H1 (cell line): ENCODE results near the gene CMSS1. TPM values are rescaled to one million over a fixed set of nuclear protein-coding genes. Genes with fewer than 3 reads are reported as not detected.

Experiments
- CTCF ChIA-PET: fragments of 300-600 bp; sonication (Branson Sonifier 250); formaldehyde crosslinking; loops from one replicate; lab custom pipeline; 2021; ENCODE audit not compliant: partially characterized antibody; lab: Charles Lee
- POLR2A ChIA-PET: fragments of 300-600 bp; sonication (Branson Sonifier 250); formaldehyde crosslinking; loops from one replicate; lab custom pipeline; 2021; ENCODE audit warnings: inconsistent platforms; ENCODE audit not compliant: partially characterized antibody; lab: Charles Lee
- DNase-seq, 2 experiments: peaks; one replicate each; pipeline versions ENCODE4 v3.0.0 to v3.0.0-alpha.2; 2010 to 2022; ENCODE audit warnings: low spot score in 2 of 2, low read depth in 1 of 2, mixed read lengths in 1 of 2
- FAIRE-seq: peaks from 2 replicates; lab custom pipeline; 2011; peaks lifted over from hg19 to GRCh38; lab: Jason Lieb, UNC
- H2AFZ ChIP-seq: 2 replicates; pipeline ENCODE4 v1.8.1; 2012; ENCODE audit warnings: low read length, inconsistent platforms
- H2AK5ac ChIP-seq: 2 replicates; pipeline ENCODE4 v1.6.1; 2013; ENCODE audit warnings: low read depth, low read length
- H2BK120ac ChIP-seq: replicated peaks from 2 replicates; pipeline ENCODE3; 2013; ENCODE audit warnings: low read depth, low read length, inconsistent platforms
- H2BK12ac ChIP-seq: 2 replicates; pipeline ENCODE4 v1.6.1; 2013; ENCODE audit warnings: low read depth, low read length
- H2BK15ac ChIP-seq: 2 replicates; pipeline ENCODE4 v1.6.1; 2013; ENCODE audit warnings: low read length
- H2BK20ac ChIP-seq: 2 replicates; pipeline ENCODE4 v1.6.1; 2013; ENCODE audit warnings: low read length
- H2BK5ac ChIP-seq: 2 replicates; pipeline ENCODE4 v1.6.1; 2013; ENCODE audit warnings: low read depth, low read length
- H3K14ac ChIP-seq: 2 replicates; pipeline ENCODE4 v1.6.1; 2013; ENCODE audit warnings: inconsistent platforms; ENCODE audit not compliant: insufficient read length
- H3K18ac ChIP-seq: 2 replicates; pipeline ENCODE4 v1.6.1; 2013; ENCODE audit warnings: low read length; ENCODE audit errors: extremely low read depth
- H3K23ac ChIP-seq: 2 replicates; pipeline ENCODE4 v1.6.1; 2013; ENCODE audit warnings: inconsistent platforms; ENCODE audit not compliant: insufficient read length
- H3K23me2 ChIP-seq: 2 replicates; pipeline ENCODE4 v1.6.1; 2013; ENCODE audit warnings: low read depth, low read length
- H3K27ac ChIP-seq: 2 replicates; pipeline ENCODE4 v1.6.1; 2011; ENCODE audit warnings: low read depth, low read length, inconsistent platforms
- H3K27me3 ChIP-seq, 4 experiments: replicated peaks in 1 of 4; 1 replicate in 1 of 4; 2 replicates in 3 of 4; pipeline versions ENCODE4 v1.6.1 to v1.8.1; 2011 to 2013; ENCODE audit warnings: low read length in 3 of 4, mild to moderate bottlenecking in 3 of 4, inconsistent platforms in 2 of 4, mixed read lengths in 2 of 4, moderate library complexity in 1 of 4; ENCODE audit not compliant: control insufficient read depth in 3 of 4, insufficient read depth in 3 of 4; ENCODE audit errors: extremely low read depth in 1 of 4
- H3K36me3 ChIP-seq, 4 experiments: 2 replicates each; pipeline versions ENCODE4 v1.6.1 to v1.8.1; 2011 to 2013; ENCODE audit warnings: mild to moderate bottlenecking in 4 of 4, low read length in 3 of 4, moderate library complexity in 2 of 4, control low read depth in 1 of 4, inconsistent platforms in 1 of 4; ENCODE audit not compliant: insufficient read depth in 4 of 4, control insufficient read depth in 2 of 4
- H3K4ac ChIP-seq: replicated peaks from 2 replicates; pipeline ENCODE3; 2013; ENCODE audit warnings: low read length, low read depth, mixed read lengths, inconsistent platforms; ENCODE audit not compliant: insufficient read length
- H3K4me1 ChIP-seq, 4 experiments: replicated peaks in 1 of 4; 1 replicate in 1 of 4; 2 replicates in 3 of 4; pipeline versions ENCODE4 v1.6.1 to v1.8.1; 2011 to 2013; ENCODE audit warnings: low read length in 3 of 4, inconsistent platforms in 2 of 4, mixed read lengths in 1 of 4; ENCODE audit not compliant: insufficient read depth in 4 of 4, control insufficient read depth in 3 of 4
- H3K4me2 ChIP-seq, 2 experiments: 2 replicates each; pipeline versions ENCODE4 v1.6.1 to v1.8.1; 2011 to 2013; ENCODE audit warnings: low read depth in 2 of 2, low read length in 2 of 2, control low read depth in 1 of 2, inconsistent platforms in 1 of 2, mild to moderate bottlenecking in 1 of 2; ENCODE audit not compliant: insufficient read depth in 1 of 2
- H3K4me3 ChIP-seq, 4 experiments: fragments of 200-600, 300-600 bp in 1 of 4; sonication (generic), shearing (Covaris generic), sonication (Bioruptor Twin) in 1 of 4; 2 replicates each; pipeline versions ENCODE4 v1.5.1 to v1.8.1; 2011 to 2016; ENCODE audit warnings: low read length in 4 of 4, low read depth in 3 of 4, control low read depth in 2 of 4, inconsistent platforms in 2 of 4, mild to moderate bottlenecking in 2 of 4, mixed read lengths in 1 of 4, moderate library complexity in 1 of 4; ENCODE audit not compliant: insufficient read depth in 2 of 4; ENCODE audit errors: extremely low read depth in 1 of 4
- H3K56ac ChIP-seq: replicated peaks from 2 replicates; pipeline ENCODE3; 2013; ENCODE audit warnings: low read depth, mild to moderate bottlenecking, mixed read lengths, low read length, inconsistent platforms; ENCODE audit not compliant: insufficient read length
- H3K79me1 ChIP-seq: 2 replicates; pipeline ENCODE4 v1.6.1; 2013; ENCODE audit warnings: low read depth, low read length, control low read depth
- H3K79me2 ChIP-seq, 2 experiments: 2 replicates each; pipeline versions ENCODE4 v1.6.1 to v1.8.1; 2012 to 2013; ENCODE audit warnings: low read length in 2 of 2, mild to moderate bottlenecking in 2 of 2, inconsistent platforms in 1 of 2; ENCODE audit not compliant: insufficient read depth in 2 of 2, control insufficient read depth in 1 of 2
- H3K9ac ChIP-seq, 4 experiments: replicated peaks in 1 of 4; 1 replicate in 1 of 4; 2 replicates in 3 of 4; pipeline versions ENCODE4 v1.6.1 to v1.8.1; 2011 to 2013; ENCODE audit warnings: low read depth in 3 of 4, low read length in 3 of 4, control low read depth in 2 of 4, mild to moderate bottlenecking in 2 of 4, moderate library complexity in 2 of 4, inconsistent platforms in 1 of 4; ENCODE audit errors: extremely low read depth in 1 of 4
- H3K9me3 ChIP-seq, 2 experiments: 2 replicates each; pipeline versions ENCODE4 v1.6.1 to v1.8.1; 2012 to 2013; ENCODE audit warnings: mild to moderate bottlenecking in 2 of 2, moderate library complexity in 2 of 2, control low read depth in 1 of 2, inconsistent platforms in 1 of 2, low read depth in 1 of 2, low read length in 1 of 2, mixed read lengths in 1 of 2; ENCODE audit not compliant: insufficient read depth in 2 of 2
- H4K20me1 ChIP-seq, 2 experiments: replicated peaks in 1 of 2; 2 replicates each; pipeline versions ENCODE3 to v1.8.1; 2011 to 2013; ENCODE audit warnings: inconsistent platforms in 2 of 2, low read length in 2 of 2, mild to moderate bottlenecking in 1 of 2; ENCODE audit not compliant: insufficient read depth in 2 of 2, control insufficient read depth in 1 of 2
- H4K5ac ChIP-seq: 2 replicates; pipeline ENCODE4 v1.6.1; 2013; ENCODE audit warnings: low read length, low read depth, mixed read lengths, inconsistent platforms; ENCODE audit not compliant: insufficient read length
- H4K8ac ChIP-seq: 2 replicates; pipeline ENCODE4 v1.8.0; 2013; ENCODE audit warnings: mild to moderate bottlenecking, moderate library complexity, low read length, inconsistent platforms; ENCODE audit not compliant: insufficient read depth; ENCODE audit errors: extremely low read depth
- H4K91ac ChIP-seq: replicated peaks from 2 replicates; pipeline ENCODE3; 2013; ENCODE audit warnings: low read length, mixed read lengths, inconsistent platforms; ENCODE audit not compliant: insufficient read length
- ATF3 ChIP-seq: IDR thresholded peaks from 2 replicates; pipeline ENCODE4 v1.6.1; 2011; ENCODE audit warnings: low read depth, mild to moderate bottlenecking, low read length; ENCODE audit not compliant: insufficient read depth
- BRCA1 ChIP-seq: IDR thresholded peaks from 2 replicates; pipeline ENCODE4 v1.6.1; 2012; ENCODE audit warnings: low read depth, low read length, improper control_type of control experiment
- CEBPB ChIP-seq: IDR thresholded peaks from 2 replicates; pipeline ENCODE4 v1.6.1; 2012; ENCODE audit warnings: low read depth, low read length
- EGR1 ChIP-seq: IDR thresholded peaks from 2 replicates; pipeline ENCODE4 v1.6.1; 2011; ENCODE audit warnings: low read depth, low read length, borderline replicate concordance
- EP300 ChIP-seq, 2 experiments: IDR thresholded peaks; 1 replicate in 1 of 2; 2 replicates in 1 of 2; pipeline ENCODE4 v1.6.1; 2011 to 2012; ENCODE audit warnings: low read depth in 2 of 2, low read length in 2 of 2, mild to moderate bottlenecking in 2 of 2, borderline replicate concordance in 1 of 2, inconsistent platforms in 1 of 2, moderate library complexity in 1 of 2
- FOSL1 ChIP-seq: IDR thresholded peaks from 2 replicates; pipeline ENCODE4 v1.6.1; 2011; ENCODE audit warnings: mild to moderate bottlenecking, low read depth, low read length, moderate library complexity; ENCODE audit not compliant: insufficient read depth
- HDAC2 ChIP-seq, 2 experiments: fragments of 300-600 bp in 1 of 2; sonication (generic) in 1 of 2; IDR thresholded peaks; 2 replicates each; pipeline ENCODE4 v1.6.1; 2011 to 2012; ENCODE audit warnings: low read depth in 2 of 2, low read length in 2 of 2, mild to moderate bottlenecking in 2 of 2, moderate library complexity in 2 of 2, borderline replicate concordance in 1 of 2, inconsistent platforms in 1 of 2
- HDAC6 ChIP-seq: IDR thresholded peaks from one replicate; pipeline ENCODE4 v1.7.1; 2012; ENCODE audit warnings: low read depth, mild to moderate bottlenecking, inconsistent platforms, low read length, moderate library complexity
- JUN ChIP-seq: IDR thresholded peaks from 2 replicates; pipeline ENCODE4 v1.6.1; 2011; ENCODE audit warnings: low read depth, mild to moderate bottlenecking, improper control_type of control experiment, low read length
- POLR2AphosphoS5 ChIP-seq: IDR thresholded peaks from 2 replicates; pipeline ENCODE4 v1.6.1; 2011; ENCODE audit warnings: low read depth, low read length
- SAP30 ChIP-seq: fragments of 300-600 bp; sonication (generic); IDR thresholded peaks from 2 replicates; pipeline ENCODE4 v1.7.1; 2012; ENCODE audit warnings: low read length, moderate library complexity, mild to moderate bottlenecking, inconsistent platforms; ENCODE audit not compliant: insufficient read depth, insufficient replicate concordance
- SIN3A ChIP-seq, 2 experiments: IDR thresholded peaks in 1 of 2; conservative IDR thresholded peaks in 1 of 2; 2 replicates each; pipeline ENCODE4 v1.6.1; 2011 to 2012; ENCODE audit warnings: low read length in 2 of 2, improper control_type of control experiment in 1 of 2, low read depth in 1 of 2, mild to moderate bottlenecking in 1 of 2
- SP4 ChIP-seq: IDR thresholded peaks from 2 replicates; pipeline ENCODE4 v1.6.1; 2012; ENCODE audit warnings: low read length, inconsistent platforms
- TCF12 ChIP-seq: IDR thresholded peaks from 2 replicates; pipeline ENCODE4 v1.6.1; 2011; ENCODE audit warnings: low read depth, mild to moderate bottlenecking, low read length
- WGBS, 2 experiments: shearing (Covaris generic) in 1 of 2; methylation state at CpG; one replicate each; pipeline versions ENCODE4 v1.1.6 to v1.1.7; 2013 to 2015; ENCODE audit warnings: low lambda C conversion rate in 2 of 2, mixed read lengths in 2 of 2, inconsistent platforms in 1 of 2, low coverage in 1 of 2, missing lambda C conversion rate in 1 of 2; ENCODE audit not compliant: insufficient replicate concordance in 2 of 2, insufficient coverage in 1 of 2, insufficient read length in 1 of 2; ENCODE audit errors: extremely low coverage in 1 of 2, missing lambda C conversion rate in 1 of 2; 5-methylcytosine and 5-hydroxymethylcytosine counted together
- polyA plus RNA-seq, 7 experiments: library from polyadenylated mRNA; depleted of rRNA in 3 of 7; stranded (reverse) in 5 of 7; unstranded in 2 of 7; fragments of >200 nt in 5 of 7; fragments of 200-250 nt in 2 of 7; gene quantifications; 1 replicate in 5 of 7; 2 replicates in 1 of 7; 4 replicates in 1 of 7; pipeline versions ENCODE4 v1.2.1 to v1.2.3, GENCODE V29; 2011 to 2013; ENCODE audit warnings: missing spikeins in 2 of 7, mixed read lengths in 2 of 7
- total RNA-seq: library from RNA; stranded (reverse); fragmentation: NEBNext Ultra II Directional; extraction: Animal tissue kit (Norgen Biotek cat#: 25700); gene quantifications from 2 replicates; pipeline ENCODE4 v1.2.1, GENCODE V29; 2021

CMSS1 gene
- total and polyA plus RNA-seq, 2 of the 8 experiments (the other 6 are each of a cell fraction or from before 2014, with no cell fraction given) = 15.2 to 75.1 TPM

DNA sequence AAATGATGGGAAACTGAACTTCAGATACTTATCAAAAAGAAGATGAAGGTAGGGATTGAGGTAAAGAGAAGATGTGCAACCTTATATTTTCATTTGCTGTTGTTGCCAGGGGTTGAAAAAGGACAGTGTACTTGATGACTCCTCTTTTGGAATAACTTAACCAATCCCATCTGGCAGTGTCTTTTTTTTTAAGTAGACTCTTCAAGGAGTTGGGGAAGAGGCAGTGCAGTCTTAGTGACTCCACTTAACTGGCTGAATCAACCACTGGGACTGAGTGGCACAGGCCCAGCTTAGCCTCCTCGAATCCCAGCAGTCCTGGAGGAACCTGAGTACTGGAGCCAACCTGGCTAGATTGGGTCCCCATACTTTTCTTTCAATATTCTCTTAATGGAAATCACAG is 323.9 kb downstream of the CMSS1 start:
- no peak for FAIRE-seq

More for the DNA sequence above, 323.9 kb downstream of the CMSS1 start:
- no peak for TF ChIP-seq EP300 (IDR thresholded peaks at IDR 0.05; ENCODE audit: borderline replicate concordance in 1 of 2, low read depth in 2 of 2, low read length in 2 of 2)
- TF ChIP-seq FOSL1 = no peak
- TF ChIP-seq SP4 = no peak
- TF ChIP-seq JUN = no peak
- no peak for TF ChIP-seq SIN3A (conservative IDR thresholded peaks at IDR 0.05 in 1 of 2, IDR thresholded peaks at IDR 0.05 in 1 of 2; ENCODE audit: low read depth in 1 of 2, low read length in 2 of 2)
- TF ChIP-seq SAP30 = no peak
- no peak for TF ChIP-seq ATF3
- no peak for TF ChIP-seq HDAC6
- no peak for TF ChIP-seq CEBPB
- TF ChIP-seq POLR2AphosphoS5 = no peak
- TF ChIP-seq EGR1 = no peak
- no peak for TF ChIP-seq HDAC2 (IDR thresholded peaks at IDR 0.05; ENCODE audit: borderline replicate concordance in 1 of 2, low read depth in 2 of 2, low read length in 2 of 2)
- no peak for TF ChIP-seq BRCA1
- no peak for TF ChIP-seq TCF12
- Histone ChIP-seq H2AFZ (no peak overlapping the region), H4K5ac (no peak overlapping the region), H3K27ac (no peak overlapping the region), H4K91ac (no peak overlapping the region), H2AK5ac (no peak overlapping the region), H3K14ac (no peak overlapping the region), H3K18ac (no peak overlapping the region), H3K23ac (no peak overlapping the region), H3K9me3 (peaks cover 0 to 13% of the 10 kb centered on the region in 2 experiments; a peak in 1 of 4 replicates), H3K79me2 (no peaks in the 10 kb centered on the region), H4K8ac (no peak overlapping the region), H3K79me1 (no peaks in the 10 kb centered on the region), H2BK120ac (no peak overlapping the region), H3K56ac (no peak overlapping the region), H3K4ac (no peak overlapping the region), H3K36me3 (peaks cover 0 to 3% (median 0%) of the 10 kb centered on the region in 4 experiments; a peak in 2 of 8 replicates), H3K4me3 (no peak overlapping the region), H2BK5ac (no peak overlapping the region), H2BK15ac (no peak overlapping the region), H3K27me3 (no peaks in the 10 kb centered on the region), H3K4me1 (no peaks in the 10 kb centered on the region), H4K20me1 (no peaks in the 10 kb centered on the region), H2BK12ac (no peak overlapping the region), H3K9ac (no peak overlapping the region), H3K4me2 (no peak overlapping the region), H3K23me2 (no peaks in the 10 kb centered on the region), H2BK20ac (no peak overlapping the region)
- WGBS, 2 experiments = 82% methylated on average over 1 of the region's 1 CpG; no CpG with 5 or more reads in 1 of the 2 experiments
- POLR2A ChIA-PET = no interaction called here
- CTCF ChIA-PET = no interaction called here
- DNase-seq = no peak
